NCI-H2196 (cell line): Measurements from ENCODE around the gene RAB18.
A peak's percentile ranks its signal among the peaks of the same experiment; 100 is the strongest.
"Not testable (repeated sequence)": the region's sequence is repeated elsewhere in the genome, so short reads cannot be mapped to it uniquely, and the experiment has no call there.

Experiments used
- DNase-seq: peaks from one replicate; lab custom pipeline; 2025; ENCODE audit not compliant: unreplicated experiment; lab: John Stamatoyannopoulos, UW

RAB18 gene

GRCh38 chr10:27542812-27543211 is 38.7 kb downstream of the RAB18 start:
- DNase-seq = no peak

- DNase-seq = no peak
Measured at GRCh38 chr10:27547047-27547446, 42.9 kb downstream of the RAB18 start.

DNA sequence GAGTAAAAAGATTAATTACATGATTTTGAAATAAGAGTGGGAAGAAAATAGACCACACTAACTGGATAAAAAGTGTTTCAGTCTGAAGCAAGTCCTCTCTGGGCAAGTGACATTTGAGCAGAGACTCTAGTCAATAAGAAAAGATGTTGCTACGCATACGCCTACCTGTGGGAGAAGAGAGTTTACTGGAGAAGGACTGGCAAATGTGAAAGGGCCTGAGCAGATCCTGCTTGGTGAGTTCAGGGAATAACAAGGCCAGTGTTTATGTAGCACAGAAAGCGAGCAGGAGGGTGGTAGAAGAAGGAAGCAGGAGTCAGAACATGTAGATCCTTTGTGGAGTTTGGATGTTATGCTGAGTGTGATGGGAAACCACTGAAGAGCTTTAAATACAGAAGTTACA is 43.4 kb downstream of the RAB18 start:
- no peak for DNase-seq

- DNase-seq = no peak
Measured at GRCh38 chr10:27550823-27551222, 46.7 kb downstream of the RAB18 start.

GRCh38 chr10:27558612-27559020 is 54.5 kb downstream of the RAB18 start:
- peak; percentile 49 for DNase-seq

DNA sequence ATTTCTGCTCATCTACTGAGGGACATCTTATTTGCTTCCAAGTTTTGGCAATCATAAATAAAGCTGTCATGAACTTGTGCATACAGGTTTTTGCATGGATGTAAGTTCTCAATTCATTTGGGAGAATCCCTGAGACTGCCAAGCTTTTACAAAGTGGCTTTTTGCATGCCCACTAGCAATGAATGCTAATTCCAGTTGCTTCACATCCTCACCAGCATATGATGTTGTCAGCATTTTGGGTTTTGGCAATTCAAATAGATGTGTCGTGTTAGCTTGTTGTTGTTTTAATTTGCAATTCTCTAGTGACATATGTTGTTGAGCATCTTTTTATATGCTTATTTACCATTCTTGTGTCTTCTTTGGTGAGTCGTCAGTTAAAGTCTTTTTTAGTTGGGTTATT is 57.2 kb downstream of the RAB18 start:
- no peak for DNase-seq

GRCh38 chr10:27564398-27564797 is 60.3 kb downstream of the RAB18 start:
- DNase-seq = no peak

- DNase-seq = no peak
Measured at GRCh38 chr10:27564880-27565279, 60.8 kb downstream of the RAB18 start.

- no peak for DNase-seq
Measured at GRCh38 chr10:27568196-27569175, 64.4 kb downstream of the RAB18 start.

DNA sequence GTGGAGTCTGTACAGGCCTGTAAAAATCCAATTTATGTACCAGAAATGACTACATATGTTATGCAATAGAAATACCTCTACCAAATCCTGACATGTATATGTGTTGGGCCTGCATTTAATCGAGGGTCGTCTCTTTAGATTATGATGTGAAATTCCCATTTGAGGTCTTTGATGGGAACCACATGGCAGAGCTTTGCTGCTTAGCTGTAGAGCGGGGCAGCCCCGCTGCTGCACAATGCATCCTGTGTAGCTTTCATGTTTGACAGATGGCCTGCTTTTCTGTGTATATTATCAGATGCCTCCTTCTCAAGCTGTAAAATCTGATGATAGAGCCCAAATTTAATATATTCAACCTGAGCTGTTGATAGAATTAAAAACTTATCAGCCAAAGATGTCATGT is 65.8 kb downstream of the RAB18 start:
- no peak for DNase-seq

DNA sequence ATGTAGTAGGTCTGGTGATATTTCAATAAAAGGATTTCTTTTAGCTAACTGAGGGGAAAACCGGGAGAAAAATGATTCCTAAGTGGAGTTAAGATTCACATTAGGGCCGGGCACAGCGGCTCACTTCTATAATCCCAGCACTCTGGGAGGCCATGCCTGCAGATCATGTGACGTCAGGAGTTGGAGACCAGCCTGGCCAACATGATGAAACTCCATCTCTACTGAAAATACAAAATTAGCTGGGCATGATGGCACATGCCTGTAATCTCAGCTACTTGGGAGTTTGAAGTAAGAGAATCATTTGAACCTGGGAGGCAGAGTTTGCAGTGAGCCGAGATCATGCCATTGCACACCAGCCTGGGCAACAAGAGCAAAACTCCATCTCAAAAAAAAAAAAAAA is 72.9 kb downstream of the RAB18 start:
- DNase-seq = not testable (repeated sequence)

GRCh38 chr10:27578316-27578715 is 74.2 kb downstream of the RAB18 start:
- no peak for DNase-seq

GRCh38 chr10:27581225-27581624 is 77.1 kb downstream of the RAB18 start:
- DNase-seq = no peak

DNA sequence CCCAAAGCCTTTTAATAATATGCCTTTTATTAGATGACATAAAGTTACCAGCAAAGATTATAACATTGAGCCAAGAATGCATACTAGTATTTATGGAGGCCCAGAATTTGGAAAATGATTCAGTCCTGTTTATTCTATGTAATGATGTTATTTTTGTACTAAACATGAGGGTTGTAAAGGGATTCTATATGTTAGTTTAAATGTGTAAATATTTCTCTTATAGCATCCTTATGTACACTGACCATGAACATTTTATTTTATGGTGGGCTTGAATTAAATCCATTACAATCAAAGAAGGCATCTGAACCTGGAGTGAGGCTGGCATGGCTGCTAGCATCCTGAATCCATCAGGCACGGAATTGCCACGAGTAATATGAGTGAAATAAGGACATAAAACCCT is 80.2 kb downstream of the RAB18 start:
- DNase-seq = no peak
